HG03135 (cell line): Measurements from ENCODE around the gene AGBL4.

Source experiments
- ATAC-seq: cut with Tn5 transposase; IDR thresholded peaks from one replicate; pipeline ENCODE4 v1.9.1; 2021; ENCODE audit warnings: mild to moderate bottlenecking, moderate library complexity; ENCODE audit not compliant: unreplicated experiment

AGBL4 gene

GRCh38 chr1:48568501-48568900 lies 1455.3 kb downstream of the AGBL4 start:
- no peak for ATAC-seq

- no peak for ATAC-seq
Measured at GRCh38 chr1:48566492-48566891, 1457.3 kb downstream of the AGBL4 start.

GRCh38 chr1:48563021-48563420 lies 1460.7 kb downstream of the AGBL4 start:
- no peak for ATAC-seq

- no peak for ATAC-seq
Measured at GRCh38 chr1:48561444-48561843, 1462.3 kb downstream of the AGBL4 start.

GRCh38 chr1:48560577-48560976 lies 1463.2 kb downstream of the AGBL4 start:
- ATAC-seq, result no peak

GRCh38 chr1:48560116-48560515 lies 1463.6 kb downstream of the AGBL4 start:
- ATAC-seq, result no peak

GRCh38 chr1:48558366-48558765 lies 1465.4 kb downstream of the AGBL4 start:
- no peak for ATAC-seq

GRCh38 chr1:48556186-48556850 lies 1467.4 kb downstream of the AGBL4 start:
- ATAC-seq, result no peak

GRCh38 chr1:48555271-48555670 lies 1468.5 kb downstream of the AGBL4 start:
- no peak for ATAC-seq

- no peak for ATAC-seq
Measured at GRCh38 chr1:48552903-48553606, 1470.7 kb downstream of the AGBL4 start.

GRCh38 chr1:48552420-48552819 lies 1471.3 kb downstream of the AGBL4 start:
- no peak for ATAC-seq

GRCh38 chr1:48548985-48549384 lies 1474.8 kb downstream of the AGBL4 start:
- ATAC-seq, result no peak

- ATAC-seq, result no peak
Measured at GRCh38 chr1:48547561-48548220, 1476.1 kb downstream of the AGBL4 start.

GRCh38 chr1:48543854-48544253 lies 1479.9 kb downstream of the AGBL4 start:
- ATAC-seq, result no peak

- ATAC-seq, result no peak
Measured at GRCh38 chr1:48540587-48540986, 1483.2 kb downstream of the AGBL4 start.

GRCh38 chr1:48536477-48536876 lies 1487.3 kb downstream of the AGBL4 start:
- ATAC-seq, result no peak

- no peak for ATAC-seq
Measured at GRCh38 chr1:48532976-48533375, 1490.8 kb downstream of the AGBL4 start.

- peak; percentile 82 for ATAC-seq
Measured at GRCh38 chr1:48530727-48531351, 1492.9 kb downstream of the AGBL4 start.

- no peak for ATAC-seq
Measured at GRCh38 chr1:48527051-48527450, 1496.7 kb downstream of the AGBL4 start.

- no peak for ATAC-seq
Measured at GRCh38 chr1:48526008-48526710, 1497.6 kb downstream of the AGBL4 start.

- ATAC-seq, result no peak
Measured at GRCh38 chr1:48524892-48525467, 1498.8 kb downstream of the AGBL4 start.
